GM21737 (cell line): Measurements from ENCODE around the gene PECR.
"Not testable (repeated sequence)": the region's sequence is repeated elsewhere in the genome, so short reads cannot be mapped to it uniquely, and the experiment has no call there.

ENCODE experiments used
- ATAC-seq: cut with Tn5 transposase; IDR thresholded peaks from one replicate; pipeline ENCODE4 v1.9.1; 2021; ENCODE audit warnings: mild to moderate bottlenecking, moderate library complexity; ENCODE audit not compliant: unreplicated experiment

Gene PECR

GRCh38 chr2:216031960-216032689 lies 49.5 kb downstream of the PECR start:
- ATAC-seq: peak; percentile 80

GRCh38 chr2:216030216-216030615 lies 51.4 kb downstream of the PECR start:
- ATAC-seq: no peak

- no peak for ATAC-seq
Measured at GRCh38 chr2:216029416-216030129, 52.0 kb downstream of the PECR start.

GRCh38 chr2:216024779-216025336 lies 56.8 kb downstream of the PECR start:
- ATAC-seq: no peak

GRCh38 chr2:216023055-216023648 lies 58.5 kb downstream of the PECR start:
- ATAC-seq: peak; percentile 80

DNA sequence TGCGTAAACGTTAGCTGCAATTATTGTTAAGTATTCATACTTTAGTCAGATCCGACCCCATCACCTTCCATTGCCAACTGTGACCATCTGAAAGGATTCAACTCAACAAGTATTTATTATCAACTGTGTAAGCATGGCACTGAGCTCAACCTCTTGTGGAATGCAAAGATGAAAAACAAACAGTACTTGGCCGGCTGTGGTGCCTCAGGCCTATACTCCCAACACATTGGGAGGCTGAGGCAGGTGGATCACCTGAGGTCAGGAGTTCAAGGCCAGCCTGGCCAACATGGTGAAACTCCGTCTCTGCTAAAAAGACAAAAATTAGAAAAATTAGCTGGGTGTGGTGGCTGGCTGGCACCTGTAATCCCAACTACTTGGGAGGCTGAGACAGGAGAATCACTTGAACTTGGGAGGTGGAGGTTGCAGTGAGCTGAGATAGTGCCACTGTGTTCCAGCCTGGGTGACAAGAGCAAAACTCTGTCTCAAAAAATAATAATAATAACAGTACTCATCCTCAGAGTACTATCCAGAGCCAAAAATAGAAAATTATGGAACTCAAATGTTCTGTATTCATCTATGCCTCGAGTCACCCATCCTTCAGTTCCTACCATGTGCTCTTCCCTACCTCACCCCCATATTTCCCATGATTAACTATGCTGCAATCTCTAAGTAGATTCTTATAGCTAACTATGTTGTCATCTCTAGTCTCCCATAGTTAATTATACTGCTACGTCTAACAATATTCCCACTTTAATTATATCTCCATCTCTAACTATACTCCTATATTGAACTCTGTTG lies 59.6 kb downstream of the PECR start:
- ATAC-seq: no peak

DNA sequence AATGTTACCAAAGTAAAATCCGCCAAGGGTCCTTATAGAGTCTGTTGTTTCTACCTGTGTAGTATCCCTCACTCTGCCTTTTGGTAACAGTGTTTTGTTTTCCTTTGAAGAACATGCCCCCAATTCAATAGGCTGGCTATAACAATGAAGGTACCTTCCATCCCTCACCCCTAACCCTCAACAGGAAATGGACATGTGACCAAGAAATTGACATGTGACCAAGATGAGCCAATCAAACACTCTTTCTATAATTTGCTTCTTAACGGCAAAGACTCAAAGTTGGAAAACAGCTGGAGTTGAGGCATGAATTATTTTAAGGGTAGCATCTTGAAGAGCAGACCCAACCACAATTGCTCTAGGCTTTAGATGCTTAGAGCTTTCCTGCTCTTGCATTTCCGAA lies 62.9 kb downstream of the PECR start:
- no peak for ATAC-seq

- ATAC-seq: peak; percentile 30
Measured at GRCh38 chr2:216017365-216017764, 64.2 kb downstream of the PECR start.

DNA sequence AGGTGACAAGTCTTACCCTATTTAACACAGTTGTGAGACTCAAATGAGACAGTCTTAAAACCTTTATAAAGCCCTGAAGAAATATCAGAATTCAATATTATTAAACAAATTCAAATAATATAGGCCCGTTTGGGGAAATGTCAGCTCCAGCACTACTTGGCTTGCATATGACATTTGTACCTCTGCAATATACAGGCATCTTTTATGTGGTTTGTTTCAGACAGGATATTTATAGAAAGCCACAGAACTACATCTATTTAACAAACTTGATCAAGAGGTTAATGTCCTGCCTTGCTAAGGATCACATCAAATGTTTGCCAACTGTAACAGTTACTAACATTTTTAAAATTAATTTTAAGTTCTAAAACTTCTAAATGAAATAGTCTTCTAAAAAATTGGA lies 65.0 kb downstream of the PECR start:
- no peak for ATAC-seq

GRCh38 chr2:216015722-216016464 lies 65.7 kb downstream of the PECR start:
- ATAC-seq: peak; percentile 83

- no peak for ATAC-seq
Measured at GRCh38 chr2:216014986-216015385, 66.6 kb downstream of the PECR start.

DNA sequence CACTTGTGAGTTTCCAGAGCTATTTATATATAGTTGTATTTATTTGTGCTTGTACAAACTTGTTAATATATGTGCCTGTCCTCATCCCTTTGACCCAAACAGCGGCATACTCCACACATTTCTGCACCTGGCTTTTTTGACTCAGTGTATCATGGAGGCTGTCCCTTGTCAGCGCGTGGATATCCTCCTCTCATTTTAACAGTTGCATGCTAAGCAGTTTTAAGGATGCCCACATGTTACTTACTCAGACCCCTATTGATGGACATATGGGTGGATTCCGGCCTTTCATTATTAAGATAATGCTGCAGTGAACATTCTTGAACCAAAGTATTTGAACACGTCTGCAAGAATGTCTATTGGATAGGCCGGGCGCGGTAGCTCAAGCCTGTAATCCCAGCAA lies 67.6 kb downstream of the PECR start:
- ATAC-seq: no peak

GRCh38 chr2:216013080-216013909 lies 68.3 kb downstream of the PECR start, which contains the start of gene MREG:
Gene MREG, minus strand, starts transcription at chr2:216013551. Its CDS starts 224 bp downstream, at chr2:216013327.
- ATAC-seq: peak; percentile 41

GRCh38 chr2:216012830-216013079 lies 68.9 kb downstream of the PECR start:
- no peak for ATAC-seq

DNA sequence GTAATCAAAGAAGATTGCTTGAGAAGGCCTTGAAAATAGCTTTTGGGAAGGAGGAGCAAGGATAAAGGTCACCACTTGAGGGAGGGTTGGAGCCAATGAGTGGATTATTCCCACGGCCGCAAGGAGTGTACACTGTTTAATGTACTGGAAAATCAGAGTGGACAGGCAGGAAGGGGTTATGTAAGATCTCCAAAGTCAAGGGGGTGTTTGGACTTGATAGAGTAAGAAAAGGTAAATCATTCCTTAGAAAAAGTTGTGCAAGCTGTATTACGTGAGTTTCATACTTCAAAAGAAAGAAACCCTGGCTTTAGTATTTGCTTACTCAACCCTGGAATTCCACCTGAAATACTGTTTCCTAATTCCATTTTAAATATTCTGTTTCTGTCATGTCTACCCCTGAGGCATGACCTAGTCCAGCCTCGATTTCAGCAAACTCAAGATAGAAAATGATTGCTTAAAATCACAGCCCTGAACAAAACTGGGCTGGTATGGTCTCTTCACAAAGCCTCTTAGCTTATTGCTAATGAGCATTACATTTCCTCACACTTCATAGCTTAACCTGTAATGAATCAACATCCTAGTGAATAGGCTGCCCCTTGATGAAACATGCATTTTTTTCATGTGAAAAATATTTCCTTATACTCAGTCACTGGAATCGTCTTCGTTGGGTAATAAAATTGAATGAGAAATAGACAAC lies 69.3 kb downstream of the PECR start:
- no peak for ATAC-seq

- ATAC-seq: not testable (repeated sequence)
Measured at GRCh38 chr2:216009215-216009614, 72.4 kb downstream of the PECR start.

DNA sequence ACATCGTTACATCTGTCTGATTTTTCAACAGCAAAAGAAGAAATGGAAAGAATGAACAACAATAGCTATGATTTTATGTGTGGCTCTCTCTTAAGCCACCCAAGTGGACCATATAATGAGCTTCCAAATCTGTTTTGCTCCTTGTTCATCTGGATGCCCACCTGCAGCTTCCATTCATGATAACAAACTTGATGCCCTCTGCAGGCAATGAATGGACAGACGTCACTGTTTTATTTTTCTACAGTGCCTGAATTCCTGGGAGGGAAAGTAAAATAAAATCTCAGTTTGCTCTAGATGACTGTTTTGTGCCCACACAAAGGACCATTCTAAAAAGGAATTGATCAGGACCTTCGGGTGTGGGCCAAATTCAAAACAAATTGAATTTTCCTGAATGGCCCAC lies 73.2 kb downstream of the PECR start:
- no peak for ATAC-seq

DNA sequence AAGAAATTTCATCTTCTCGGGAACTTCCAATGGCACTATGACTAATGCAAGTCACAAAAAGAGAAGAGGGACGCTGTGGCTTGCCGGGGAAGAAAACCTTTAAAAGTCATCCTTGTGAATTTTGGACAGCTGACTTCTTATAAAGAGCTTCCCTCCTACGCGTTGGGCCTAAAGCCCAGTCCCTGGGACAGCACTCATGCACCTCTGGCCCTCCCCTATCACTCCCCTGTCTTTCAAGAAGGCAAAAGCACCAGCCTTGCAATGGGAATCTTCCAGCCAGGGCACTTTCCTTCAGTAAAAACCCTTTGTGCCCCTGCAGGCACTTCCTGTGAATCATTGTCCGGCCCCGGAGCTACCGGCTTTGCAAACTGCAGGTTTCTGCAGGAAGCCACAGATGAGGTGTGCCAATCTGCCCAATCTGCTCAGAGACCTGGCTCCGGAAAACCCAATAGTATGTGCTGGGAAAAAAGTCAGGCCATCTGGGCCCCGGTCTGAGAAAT lies 75.4 kb downstream of the PECR start:
- ATAC-seq: peak; percentile 47
